ENCODE measurements around the gene COL5A1.

Gene COL5A1

GRCh38 chr9:134601764-134602163 is 39.8 kb upstream of the COL5A1 start:
- Histone ChIP-seq H3K9ac (ENCODE audit: low read depth, low read length) (no peak overlapping the region), H3K4me1 (ENCODE audit: insufficient read depth, low read length) (peaks cover 6% of the 10 kb centered on the region; the same call in 1 of the 2 replicates), H3K9me3 (ENCODE audit: control insufficient read depth, insufficient read depth, low read length) (no peaks in the 10 kb centered on the region), H3K36me3 (ENCODE audit: insufficient read depth, low read length) (no peaks in the 10 kb centered on the region)

- Histone ChIP-seq H3K9ac (ENCODE audit: low read depth, low read length) (no peak overlapping the region), H3K4me1 (ENCODE audit: insufficient read depth, low read length) (peaks cover 6% of the 10 kb centered on the region; the same call in 1 of the 2 replicates), H3K9me3 (ENCODE audit: control insufficient read depth, insufficient read depth, low read length) (no peaks in the 10 kb centered on the region), H3K36me3 (ENCODE audit: insufficient read depth, low read length) (no peaks in the 10 kb centered on the region)
Observed at GRCh38 chr9:134602547-134603362, 38.8 kb upstream of the COL5A1 start.

- Histone ChIP-seq H3K4me1 (ENCODE audit: insufficient read depth, low read length) (peaks cover 6% of the 10 kb centered on the region; the same call in 1 of the 2 replicates), H3K9me3 (ENCODE audit: control insufficient read depth, insufficient read depth, low read length) (no peaks in the 10 kb centered on the region), H3K9ac (ENCODE audit: low read depth, low read length) (no peak overlapping the region), H3K36me3 (ENCODE audit: insufficient read depth, low read length) (no peaks in the 10 kb centered on the region)
Observed at GRCh38 chr9:134604834-134605233, 36.8 kb upstream of the COL5A1 start.

GRCh38 chr9:134605351-134605965 is 36.1 kb upstream of the COL5A1 start:
- Histone ChIP-seq H3K9me3 (ENCODE audit: control insufficient read depth, insufficient read depth, low read length) (no peaks in the 10 kb centered on the region), H3K4me1 (ENCODE audit: insufficient read depth, low read length) (peaks cover 6% of the 10 kb centered on the region; the same call in 1 of the 2 replicates), H3K36me3 (ENCODE audit: insufficient read depth, low read length) (no peaks in the 10 kb centered on the region), H3K9ac (ENCODE audit: low read depth, low read length) (no peak overlapping the region)

- no peaks in the 10 kb centered on the region for H3K9me3 ChIP-seq (ENCODE audit: control insufficient read depth, insufficient read depth, low read length)
Observed at GRCh38 chr9:134605966-134606357, 35.6 kb upstream of the COL5A1 start.

GRCh38 chr9:134606951-134607731 is 34.5 kb upstream of the COL5A1 start:
- Histone ChIP-seq H3K36me3 (ENCODE audit: insufficient read depth, low read length) (no peaks in the 10 kb centered on the region), H3K9ac (ENCODE audit: low read depth, low read length) (no peak overlapping the region), H3K9me3 (ENCODE audit: control insufficient read depth, insufficient read depth, low read length) (no peaks in the 10 kb centered on the region), H3K4me1 (ENCODE audit: insufficient read depth, low read length) (peaks cover under 1% of the 10 kb centered on the region; the same call in 1 of the 2 replicates)

More at GRCh38 chr9:134605966-134606357, 35.6 kb upstream of the COL5A1 start:
- no peaks in the 10 kb centered on the region for H3K36me3 ChIP-seq (ENCODE audit: insufficient read depth, low read length)
- no peak overlapping the region for H3K9ac ChIP-seq (ENCODE audit: low read depth, low read length)
- peaks cover 6% of the 10 kb centered on the region; the same call in 1 of the 2 replicates for H3K4me1 ChIP-seq (ENCODE audit: insufficient read depth, low read length)

GRCh38 chr9:134607971-134608370 is 33.6 kb upstream of the COL5A1 start:
- Histone ChIP-seq H3K4me1 (ENCODE audit: insufficient read depth, low read length) (no peaks in the 10 kb centered on the region), H3K9ac (ENCODE audit: low read depth, low read length) (no peak overlapping the region), H3K36me3 (ENCODE audit: insufficient read depth, low read length) (no peaks in the 10 kb centered on the region), H3K9me3 (ENCODE audit: control insufficient read depth, insufficient read depth, low read length) (no peaks in the 10 kb centered on the region)

- no peak overlapping the region for H3K9ac ChIP-seq (ENCODE audit: low read depth, low read length)
- H3K36me3 ChIP-seq (ENCODE audit: insufficient read depth, low read length) = no peaks in the 10 kb centered on the region
- no peaks in the 10 kb centered on the region for H3K9me3 ChIP-seq (ENCODE audit: control insufficient read depth, insufficient read depth, low read length)
- H3K4me1 ChIP-seq (ENCODE audit: insufficient read depth, low read length) = no peaks in the 10 kb centered on the region
Observed at GRCh38 chr9:134611046-134611445, 30.6 kb upstream of the COL5A1 start.

- Histone ChIP-seq H3K36me3 (ENCODE audit: insufficient read depth, low read length) (no peaks in the 10 kb centered on the region), H3K9ac (ENCODE audit: low read depth, low read length) (no peak overlapping the region), H3K9me3 (ENCODE audit: control insufficient read depth, insufficient read depth, low read length) (no peaks in the 10 kb centered on the region), H3K4me1 (ENCODE audit: insufficient read depth, low read length) (no peaks in the 10 kb centered on the region)
Observed at GRCh38 chr9:134612309-134612708, 29.3 kb upstream of the COL5A1 start.

GRCh38 chr9:134612715-134613114 is 28.9 kb upstream of the COL5A1 start:
- Histone ChIP-seq H3K9me3 (ENCODE audit: control insufficient read depth, insufficient read depth, low read length) (no peaks in the 10 kb centered on the region), H3K9ac (ENCODE audit: low read depth, low read length) (no peak overlapping the region), H3K36me3 (ENCODE audit: insufficient read depth, low read length) (no peaks in the 10 kb centered on the region), H3K4me1 (ENCODE audit: insufficient read depth, low read length) (no peaks in the 10 kb centered on the region)

GRCh38 chr9:134614256-134614655 is 27.3 kb upstream of the COL5A1 start:
- no peaks in the 10 kb centered on the region for H3K4me1 ChIP-seq (ENCODE audit: insufficient read depth, low read length)
- H3K9me3 ChIP-seq (ENCODE audit: control insufficient read depth, insufficient read depth, low read length) = no peaks in the 10 kb centered on the region
- no peak overlapping the region for H3K9ac ChIP-seq (ENCODE audit: low read depth, low read length)
- no peaks in the 10 kb centered on the region for H3K36me3 ChIP-seq (ENCODE audit: insufficient read depth, low read length)

GRCh38 chr9:134616341-134616740 is 25.3 kb upstream of the COL5A1 start:
- Histone ChIP-seq H3K9me3 (ENCODE audit: control insufficient read depth, insufficient read depth, low read length) (no peaks in the 10 kb centered on the region), H3K4me1 (ENCODE audit: insufficient read depth, low read length) (no peaks in the 10 kb centered on the region), H3K36me3 (ENCODE audit: insufficient read depth, low read length) (no peaks in the 10 kb centered on the region), H3K9ac (ENCODE audit: low read depth, low read length) (no peak overlapping the region)

- no peaks in the 10 kb centered on the region for H3K9me3 ChIP-seq (ENCODE audit: control insufficient read depth, insufficient read depth, low read length)
- no peaks in the 10 kb centered on the region; the same call in 1 of the 2 replicates for H3K4me1 ChIP-seq (ENCODE audit: insufficient read depth, low read length)
- H3K36me3 ChIP-seq (ENCODE audit: insufficient read depth, low read length) = no peaks in the 10 kb centered on the region
- H3K9ac ChIP-seq (ENCODE audit: low read depth, low read length) = no peak overlapping the region
Observed at GRCh38 chr9:134617246-134617645, 24.4 kb upstream of the COL5A1 start.

- Histone ChIP-seq H3K9ac (ENCODE audit: low read depth, low read length) (no peak overlapping the region), H3K36me3 (ENCODE audit: insufficient read depth, low read length) (no peaks in the 10 kb centered on the region), H3K9me3 (ENCODE audit: control insufficient read depth, insufficient read depth, low read length) (no peaks in the 10 kb centered on the region), H3K4me1 (ENCODE audit: insufficient read depth, low read length) (no peaks in the 10 kb centered on the region; the same call in 1 of the 2 replicates)
Observed at GRCh38 chr9:134617836-134618162, 23.8 kb upstream of the COL5A1 start.
